ENCODE data around the gene COL5A1.

COL5A1 gene

DNA sequence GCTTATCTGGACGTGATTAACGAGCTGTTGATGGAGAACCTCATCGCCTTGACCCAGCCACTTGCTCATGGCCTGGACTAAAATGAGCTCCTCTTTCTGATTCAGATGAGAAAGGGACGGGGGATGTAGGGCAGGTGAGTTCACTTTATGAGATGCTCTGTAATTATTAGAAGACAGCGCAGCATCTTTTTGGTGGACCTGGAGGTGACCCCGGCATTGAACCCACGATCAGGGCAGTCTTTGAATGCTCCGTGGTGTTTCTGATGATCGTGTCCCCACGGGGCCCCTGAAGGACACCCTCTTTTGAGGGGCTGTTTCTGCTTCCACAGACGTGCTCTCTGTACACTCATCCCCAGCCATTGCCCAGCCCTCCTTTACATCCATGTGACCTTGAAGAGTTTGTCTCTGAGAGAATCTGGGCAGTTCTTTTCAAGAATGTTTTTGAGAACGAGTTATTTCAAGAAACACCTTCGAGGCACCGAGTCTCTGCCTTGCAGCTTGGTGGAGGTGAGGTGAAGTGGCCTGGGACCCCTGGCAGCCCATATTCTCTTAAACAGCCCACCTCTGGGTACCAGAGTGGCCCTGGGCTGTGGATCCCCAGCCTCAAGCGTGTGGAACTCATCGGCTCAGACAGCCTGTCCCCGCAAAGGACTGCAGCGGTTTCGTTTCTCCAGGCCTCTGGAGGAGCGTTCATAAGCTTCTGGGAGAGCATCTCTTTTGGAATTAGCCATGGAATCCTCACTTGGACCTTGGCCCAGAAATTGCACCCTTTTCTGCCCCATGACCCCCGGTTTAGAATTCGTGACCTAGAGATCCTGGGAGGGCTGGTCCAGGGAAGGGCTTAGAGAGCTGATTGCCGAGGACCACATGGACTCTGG is 50.3 kb downstream of the COL5A1 start:
- no peak for ATAC-seq
- TF ChIP-seq ZC3H10 (CRISPR knock-in tag; IDR thresholded peaks at IDR 0.05) (no peak), SNAI2 (CRISPR knock-in tag; IDR thresholded peaks at IDR 0.05) (no peak), ARNTL (CRISPR knock-in tag; IDR thresholded peaks at IDR 0.05; ENCODE audit: borderline replicate concordance, low read depth) (no peak), ZNF565 (CRISPR knock-in tag; conservative IDR thresholded peaks at IDR 0.05; ENCODE audit: low read depth) (no peak), TCF4 (CRISPR knock-in tag; IDR thresholded peaks at IDR 0.05; ENCODE audit: borderline replicate concordance) (no peak), ZFP3 (CRISPR knock-in tag; IDR thresholded peaks at IDR 0.05) (no peak), ISL1 (CRISPR knock-in tag; IDR thresholded peaks at IDR 0.05) (no peak), CSDC2 (CRISPR knock-in tag; IDR thresholded peaks at IDR 0.05) (no peak), ESRRG (CRISPR knock-in tag; IDR thresholded peaks at IDR 0.05) (no peak), ZNF70 (CRISPR knock-in tag; IDR thresholded peaks at IDR 0.05) (no peak), ZNF8 (CRISPR knock-in tag; IDR thresholded peaks at IDR 0.05) (no peak), GLIS3 (CRISPR knock-in tag; IDR thresholded peaks at IDR 0.05) (no peak), ZFP30 (CRISPR knock-in tag; IDR thresholded peaks at IDR 0.05) (no peak), PPARA (CRISPR knock-in tag; IDR thresholded peaks at IDR 0.05; ENCODE audit: borderline replicate concordance) (no peak), OSR1 (CRISPR knock-in tag; IDR thresholded peaks at IDR 0.05) (no peak)
- TF ChIP-seq, protein P1, sequence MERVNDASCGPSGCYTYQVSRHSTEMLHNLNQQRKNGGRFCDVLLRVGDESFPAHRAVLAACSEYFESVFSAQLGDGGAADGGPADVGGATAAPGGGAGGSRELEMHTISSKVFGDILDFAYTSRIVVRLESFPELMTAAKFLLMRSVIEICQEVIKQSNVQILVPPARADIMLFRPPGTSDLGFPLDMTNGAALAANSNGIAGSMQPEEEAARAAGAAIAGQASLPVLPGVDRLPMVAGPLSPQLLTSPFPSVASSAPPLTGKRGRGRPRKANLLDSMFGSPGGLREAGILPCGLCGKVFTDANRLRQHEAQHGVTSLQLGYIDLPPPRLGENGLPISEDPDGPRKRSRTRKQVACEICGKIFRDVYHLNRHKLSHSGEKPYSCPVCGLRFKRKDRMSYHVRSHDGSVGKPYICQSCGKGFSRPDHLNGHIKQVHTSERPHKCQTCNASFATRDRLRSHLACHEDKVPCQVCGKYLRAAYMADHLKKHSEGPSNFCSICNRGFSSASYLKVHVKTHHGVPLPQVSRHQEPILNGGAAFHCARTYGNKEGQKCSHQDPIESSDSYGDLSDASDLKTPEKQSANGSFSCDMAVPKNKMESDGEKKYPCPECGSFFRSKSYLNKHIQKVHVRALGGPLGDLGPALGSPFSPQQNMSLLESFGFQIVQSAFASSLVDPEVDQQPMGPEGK (CRISPR knock-in tag; IDR thresholded peaks at IDR 0.05; ENCODE audit: borderline replicate concordance), result no peak
- TF ChIP-seq, protein P2, sequence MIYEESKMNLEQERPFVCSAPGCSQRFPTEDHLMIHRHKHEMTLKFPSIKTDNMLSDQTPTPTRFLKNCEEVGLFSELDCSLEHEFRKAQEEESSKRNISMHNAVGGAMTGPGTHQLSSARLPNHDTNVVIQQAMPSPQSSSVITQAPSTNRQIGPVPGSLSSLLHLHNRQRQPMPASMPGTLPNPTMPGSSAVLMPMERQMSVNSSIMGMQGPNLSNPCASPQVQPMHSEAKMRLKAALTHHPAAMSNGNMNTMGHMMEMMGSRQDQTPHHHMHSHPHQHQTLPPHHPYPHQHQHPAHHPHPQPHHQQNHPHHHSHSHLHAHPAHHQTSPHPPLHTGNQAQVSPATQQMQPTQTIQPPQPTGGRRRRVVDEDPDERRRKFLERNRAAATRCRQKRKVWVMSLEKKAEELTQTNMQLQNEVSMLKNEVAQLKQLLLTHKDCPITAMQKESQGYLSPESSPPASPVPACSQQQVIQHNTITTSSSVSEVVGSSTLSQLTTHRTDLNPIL (CRISPR knock-in tag; IDR thresholded peaks at IDR 0.05; ENCODE audit: low read depth), result no peak
- TF ChIP-seq, protein P3, sequence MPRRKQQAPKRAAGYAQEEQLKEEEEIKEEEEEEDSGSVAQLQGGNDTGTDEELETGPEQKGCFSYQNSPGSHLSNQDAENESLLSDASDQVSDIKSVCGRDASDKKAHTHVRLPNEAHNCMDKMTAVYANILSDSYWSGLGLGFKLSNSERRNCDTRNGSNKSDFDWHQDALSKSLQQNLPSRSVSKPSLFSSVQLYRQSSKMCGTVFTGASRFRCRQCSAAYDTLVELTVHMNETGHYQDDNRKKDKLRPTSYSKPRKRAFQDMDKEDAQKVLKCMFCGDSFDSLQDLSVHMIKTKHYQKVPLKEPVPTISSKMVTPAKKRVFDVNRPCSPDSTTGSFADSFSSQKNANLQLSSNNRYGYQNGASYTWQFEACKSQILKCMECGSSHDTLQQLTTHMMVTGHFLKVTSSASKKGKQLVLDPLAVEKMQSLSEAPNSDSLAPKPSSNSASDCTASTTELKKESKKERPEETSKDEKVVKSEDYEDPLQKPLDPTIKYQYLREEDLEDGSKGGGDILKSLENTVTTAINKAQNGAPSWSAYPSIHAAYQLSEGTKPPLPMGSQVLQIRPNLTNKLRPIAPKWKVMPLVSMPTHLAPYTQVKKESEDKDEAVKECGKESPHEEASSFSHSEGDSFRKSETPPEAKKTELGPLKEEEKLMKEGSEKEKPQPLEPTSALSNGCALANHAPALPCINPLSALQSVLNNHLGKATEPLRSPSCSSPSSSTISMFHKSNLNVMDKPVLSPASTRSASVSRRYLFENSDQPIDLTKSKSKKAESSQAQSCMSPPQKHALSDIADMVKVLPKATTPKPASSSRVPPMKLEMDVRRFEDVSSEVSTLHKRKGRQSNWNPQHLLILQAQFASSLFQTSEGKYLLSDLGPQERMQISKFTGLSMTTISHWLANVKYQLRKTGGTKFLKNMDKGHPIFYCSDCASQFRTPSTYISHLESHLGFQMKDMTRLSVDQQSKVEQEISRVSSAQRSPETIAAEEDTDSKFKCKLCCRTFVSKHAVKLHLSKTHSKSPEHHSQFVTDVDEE (CRISPR knock-in tag; IDR thresholded peaks at IDR 0.05), result no peak
- TF ChIP-seq, protein P4, sequence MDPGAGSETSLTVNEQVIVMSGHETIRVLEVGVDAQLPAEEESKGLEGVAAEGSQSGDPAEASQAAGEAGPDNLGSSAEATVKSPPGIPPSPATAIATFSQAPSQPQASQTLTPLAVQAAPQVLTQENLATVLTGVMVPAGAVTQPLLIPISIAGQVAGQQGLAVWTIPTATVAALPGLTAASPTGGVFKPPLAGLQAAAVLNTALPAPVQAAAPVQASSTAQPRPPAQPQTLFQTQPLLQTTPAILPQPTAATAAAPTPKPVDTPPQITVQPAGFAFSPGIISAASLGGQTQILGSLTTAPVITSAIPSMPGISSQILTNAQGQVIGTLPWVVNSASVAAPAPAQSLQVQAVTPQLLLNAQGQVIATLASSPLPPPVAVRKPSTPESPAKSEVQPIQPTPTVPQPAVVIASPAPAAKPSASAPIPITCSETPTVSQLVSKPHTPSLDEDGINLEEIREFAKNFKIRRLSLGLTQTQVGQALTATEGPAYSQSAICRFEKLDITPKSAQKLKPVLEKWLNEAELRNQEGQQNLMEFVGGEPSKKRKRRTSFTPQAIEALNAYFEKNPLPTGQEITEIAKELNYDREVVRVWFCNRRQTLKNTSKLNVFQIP (CRISPR knock-in tag; IDR thresholded peaks at IDR 0.05; ENCODE audit: borderline replicate concordance, low read depth), result no peak

- no peak for ATAC-seq
- TF ChIP-seq CSDC2 (CRISPR knock-in tag; IDR thresholded peaks at IDR 0.05) (no peak), GLIS3 (CRISPR knock-in tag; IDR thresholded peaks at IDR 0.05) (no peak), PPARA (CRISPR knock-in tag; IDR thresholded peaks at IDR 0.05; ENCODE audit: borderline replicate concordance) (no peak), ZC3H10 (CRISPR knock-in tag; IDR thresholded peaks at IDR 0.05) (no peak), ISL1 (CRISPR knock-in tag; IDR thresholded peaks at IDR 0.05) (no peak), ZNF70 (CRISPR knock-in tag; IDR thresholded peaks at IDR 0.05) (no peak), ZFP30 (CRISPR knock-in tag; IDR thresholded peaks at IDR 0.05) (no peak), ESRRG (CRISPR knock-in tag; IDR thresholded peaks at IDR 0.05) (no peak), ARNTL (CRISPR knock-in tag; IDR thresholded peaks at IDR 0.05; ENCODE audit: borderline replicate concordance, low read depth) (no peak), BACH2 (CRISPR knock-in tag; IDR thresholded peaks at IDR 0.05; ENCODE audit: borderline replicate concordance) (no peak)
- TF ChIP-seq, protein P2 (CRISPR knock-in tag; IDR thresholded peaks at IDR 0.05; ENCODE audit: low read depth), result no peak
- TF ChIP-seq, protein P1 (CRISPR knock-in tag; IDR thresholded peaks at IDR 0.05; ENCODE audit: borderline replicate concordance), result no peak
These were observed 50.9 kb downstream of the COL5A1 start for GRCh38 chr9:134692573-134692860.

Measured in SK-N-SH treated with all-trans-retinoic acid at 6 μM for 48 hours (cell line).